SH-SY5Y (cell line): ENCODE data around the gene EPHB2.

Experiments
- GATA2 ChIP-seq: IDR thresholded peaks from 2 replicates; pipeline ENCODE4 v1.6.1; 2011; ENCODE audit warnings: mild to moderate bottlenecking, low read depth, low read length
- GATA3 ChIP-seq: IDR thresholded peaks from 2 replicates; pipeline ENCODE4 v1.6.1; 2011; ENCODE audit warnings: low read depth, mild to moderate bottlenecking, low read length, moderate library complexity

- no peak for TF ChIP-seq GATA2
- TF ChIP-seq GATA3 = no peak
Measured at GRCh38 chr1:22793647-22794046, 83.0 kb downstream of the EPHB2 start.
